GM18505 (cell line): ENCODE data around the gene ALDH3A1.

ENCODE experiments used
- ATAC-seq: cut with Tn5 transposase; IDR thresholded peaks from one replicate; pipeline ENCODE4 v1.9.1; 2021; ENCODE audit not compliant: unreplicated experiment
- POLR2A ChIP-seq: IDR thresholded peaks from 4 replicates; pipeline ENCODE4 v1.6.1; 2011; ENCODE audit warnings: borderline replicate concordance; ENCODE audit not compliant: insufficient read depth, insufficient read length; ENCODE audit errors: extremely low read depth

The ALDH3A1 gene

DNA sequence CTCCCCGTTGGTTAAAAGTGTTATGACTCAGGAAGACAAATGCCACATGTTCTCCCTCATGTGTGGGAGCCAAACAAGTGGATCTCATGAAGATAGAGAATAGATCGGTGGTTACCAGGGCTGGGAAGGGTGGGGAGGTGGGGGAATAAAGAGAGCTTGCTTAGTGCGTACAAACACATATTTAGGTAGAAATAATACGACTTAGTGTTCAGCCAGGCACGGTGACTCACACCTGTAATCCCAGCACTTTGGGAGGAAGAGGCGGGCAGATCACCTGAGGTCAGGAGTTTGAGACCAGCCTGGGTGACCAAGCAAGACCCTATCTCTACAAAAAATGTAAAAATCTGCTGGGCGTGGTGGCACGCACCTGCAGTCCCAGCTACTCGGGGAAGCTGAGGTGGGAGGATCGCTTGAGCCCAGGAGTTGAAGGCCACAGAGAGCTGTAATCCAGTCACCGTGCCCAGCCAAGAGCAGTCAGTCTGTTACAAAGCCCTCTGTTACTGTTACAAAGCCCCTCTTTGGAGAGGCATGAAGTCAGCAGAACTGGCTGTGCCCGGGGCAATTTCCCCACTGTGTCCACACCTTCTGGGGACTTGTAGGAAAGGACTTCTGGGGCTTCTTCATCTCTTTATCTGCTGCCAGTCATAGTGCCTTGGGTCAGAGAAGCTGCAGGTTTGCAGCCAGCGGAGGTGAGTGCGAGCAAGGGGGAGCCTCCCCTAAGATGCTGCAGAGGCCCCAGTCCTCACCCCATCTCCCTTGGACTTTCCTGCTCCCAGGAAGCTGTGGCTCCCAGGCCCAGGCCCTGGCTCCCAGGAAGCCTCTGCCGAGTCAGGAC lies 4.3 kb upstream of the ALDH3A1 start:
- no peak for ATAC-seq
- TF ChIP-seq POLR2A: no peak

DNA sequence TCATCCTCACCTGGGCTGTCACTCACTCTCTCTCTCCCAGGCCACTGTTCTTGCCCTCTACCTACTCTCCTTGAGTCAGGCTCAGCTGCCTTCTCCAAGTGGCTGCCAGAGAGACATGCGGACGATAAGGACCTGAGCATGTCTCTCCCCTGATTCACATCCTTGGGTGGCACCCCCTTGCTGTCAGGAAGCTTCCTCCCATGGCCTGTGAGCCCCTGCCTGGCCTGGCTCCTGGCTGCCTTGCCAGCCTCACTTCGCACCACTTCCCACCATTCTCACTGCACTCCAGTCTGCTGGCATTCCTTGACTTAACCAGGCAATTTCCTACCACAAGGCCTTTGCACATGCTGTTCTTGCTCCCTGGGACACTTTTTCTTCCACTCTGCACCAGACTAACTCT lies 2.7 kb upstream of the ALDH3A1 start:
- TF ChIP-seq POLR2A: no peak
- no peak for ATAC-seq

DNA sequence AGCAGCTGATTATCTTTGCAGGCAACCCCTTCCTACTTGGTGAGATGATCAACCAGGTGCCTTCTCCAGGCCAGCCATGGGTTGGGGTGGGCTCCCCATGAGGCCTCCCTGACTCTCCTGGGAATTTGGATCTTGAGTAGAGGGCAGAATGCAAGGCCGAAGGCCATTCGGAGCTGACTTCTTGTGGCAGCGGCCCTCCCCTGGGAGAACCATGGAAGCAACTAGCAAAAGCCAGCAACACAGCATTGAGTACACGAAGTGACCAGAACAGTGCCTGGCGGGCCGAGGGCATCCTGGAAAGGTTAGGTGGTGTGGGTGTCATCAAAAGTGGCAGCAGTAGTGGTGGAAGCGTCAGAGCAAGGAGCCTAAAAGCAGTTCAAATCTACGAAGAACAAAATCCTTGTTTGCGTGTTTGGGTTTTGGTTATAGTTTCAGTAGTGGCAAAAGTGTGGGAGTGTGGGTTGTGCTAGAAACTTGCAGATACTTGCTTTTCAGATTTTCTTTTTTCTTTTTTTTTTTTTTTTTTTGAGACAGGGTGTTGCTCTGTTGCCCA lies 2.0 kb upstream of the ALDH3A1 start:
- no peak for ATAC-seq
- no peak for TF ChIP-seq POLR2A

DNA sequence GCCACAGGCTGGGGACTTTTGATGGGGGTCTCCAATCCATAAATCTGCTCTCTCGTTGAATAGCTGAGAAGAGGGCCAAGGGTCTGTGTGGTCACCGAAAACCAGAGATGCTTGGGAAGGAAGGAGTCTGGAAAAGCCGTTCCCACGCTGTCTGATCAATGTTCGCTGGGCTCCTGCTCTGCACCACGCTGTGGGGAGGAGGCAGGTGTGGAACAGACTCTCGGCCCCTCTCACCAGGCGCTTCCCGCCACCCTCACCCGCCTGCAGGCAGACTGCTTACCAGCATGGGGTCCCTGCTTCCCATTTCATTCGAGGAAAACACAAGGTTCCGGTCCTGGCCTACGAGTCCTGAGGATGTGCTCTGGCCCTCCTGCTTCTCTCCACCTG lies 702 bp upstream of the ALDH3A1 start:
- no peak for TF ChIP-seq POLR2A
- no peak for ATAC-seq

DNA sequence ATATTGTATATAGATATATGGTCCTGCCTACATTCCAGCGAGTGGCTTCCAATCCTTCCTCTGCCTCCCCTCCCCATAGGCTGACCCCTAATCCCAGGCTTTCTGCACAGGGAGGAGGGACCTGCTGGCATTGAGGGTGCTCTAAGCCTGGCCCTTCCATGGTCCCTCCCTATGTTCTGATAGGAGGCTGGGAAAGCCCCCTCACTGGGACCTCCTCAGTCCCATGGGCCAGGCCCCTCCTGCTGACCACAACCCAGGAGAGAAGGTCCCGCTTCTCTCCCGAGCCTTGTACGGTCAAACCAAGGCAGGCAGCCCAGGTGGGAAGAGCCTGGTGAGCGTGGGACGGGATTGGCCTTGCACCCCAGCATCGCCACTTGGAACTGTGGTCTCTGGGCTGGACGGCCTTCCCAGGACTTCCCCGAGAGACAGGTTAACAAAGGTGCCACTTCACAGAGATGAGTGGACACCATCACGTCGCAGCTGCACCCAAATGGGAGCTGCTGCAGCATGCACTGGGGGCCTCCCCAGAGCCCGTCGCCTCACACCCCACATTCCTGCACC lies 859 bp downstream of the ALDH3A1 start:
- no peak for TF ChIP-seq POLR2A
- no peak for ATAC-seq

DNA sequence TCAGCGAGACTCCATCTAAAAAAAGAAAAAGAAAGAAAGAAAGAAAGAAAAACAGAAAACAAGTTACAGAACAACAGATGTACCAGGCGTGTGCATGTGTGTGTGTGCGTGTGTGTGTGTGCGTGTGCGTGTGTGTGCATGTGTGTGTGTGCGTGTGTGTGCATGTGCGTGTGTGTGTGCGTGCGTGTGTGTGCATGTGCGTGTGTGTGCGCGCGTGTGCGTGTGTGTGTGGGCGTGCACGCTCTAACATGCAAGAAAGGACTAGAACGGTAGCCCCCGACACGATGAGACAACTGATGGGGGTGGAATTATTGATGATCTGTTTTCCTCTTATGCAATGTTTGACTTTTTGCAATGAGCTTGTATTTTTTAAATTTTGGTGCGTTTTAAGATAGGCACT lies 1.6 kb downstream of the ALDH3A1 start:
- TF ChIP-seq POLR2A: no peak
- no peak for ATAC-seq

DNA sequence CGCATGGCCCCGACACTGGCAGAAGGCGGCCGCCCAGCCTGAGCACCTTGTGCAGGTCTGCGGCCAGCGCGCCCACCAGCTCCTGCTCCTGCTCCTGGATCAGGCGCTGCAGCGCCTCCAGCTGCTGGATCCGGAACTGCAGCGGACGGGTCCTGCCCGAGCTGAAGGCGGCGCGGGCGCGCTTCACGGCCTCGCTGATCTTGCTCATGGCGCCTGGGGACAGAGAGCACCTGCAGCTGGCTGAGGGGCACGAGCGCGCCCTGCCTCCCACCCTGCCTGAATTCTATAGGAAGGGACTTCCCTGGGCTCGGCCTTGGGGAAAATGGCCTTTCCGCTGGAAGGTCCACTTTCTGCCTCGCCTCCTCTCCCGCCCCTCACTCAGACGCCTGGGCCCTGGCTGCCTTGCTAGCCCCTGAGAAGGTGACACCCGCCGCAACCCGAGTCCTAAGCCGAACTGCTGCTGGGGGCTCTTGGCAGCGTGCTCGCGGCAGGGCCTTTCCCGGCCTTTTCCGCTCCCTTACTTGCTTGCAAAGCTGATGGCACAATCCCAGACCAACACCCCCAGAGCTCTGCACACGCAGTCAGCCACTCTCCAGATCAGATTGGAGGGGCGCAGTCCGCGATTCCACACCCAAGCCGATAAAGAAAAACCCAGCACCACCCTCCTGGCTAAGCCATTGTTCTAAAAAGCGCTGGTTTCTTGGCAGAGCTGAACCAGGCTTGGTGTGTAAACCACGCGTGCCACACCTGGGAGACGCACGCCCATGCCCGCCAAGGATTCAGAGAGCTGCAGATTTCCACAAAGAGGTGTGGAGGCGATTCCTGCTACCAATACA lies 3.0 kb downstream of the ALDH3A1 start:
- no peak for ATAC-seq
- TF ChIP-seq POLR2A: no peak

DNA sequence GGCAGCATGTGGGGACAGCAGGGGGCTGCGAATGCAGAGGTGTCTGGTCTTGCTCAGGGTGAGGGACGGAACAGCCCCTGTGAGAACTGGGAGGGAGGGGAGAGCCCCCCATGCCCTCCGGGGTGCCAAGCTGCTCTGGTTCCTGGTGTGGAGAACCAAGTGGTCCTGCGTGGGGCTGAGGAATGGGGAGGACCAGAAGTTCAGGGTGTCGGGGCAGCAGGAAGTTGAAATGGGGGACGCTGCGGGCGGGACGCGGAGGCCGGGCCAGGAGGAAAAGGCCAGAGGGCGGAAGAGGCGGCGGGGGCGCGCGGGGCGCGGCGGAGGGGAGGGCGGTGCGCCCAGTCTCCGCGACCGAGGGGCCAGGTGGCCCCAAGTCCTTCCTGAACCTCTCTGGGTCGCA lies 3.6 kb downstream of the ALDH3A1 start:
- no peak for TF ChIP-seq POLR2A
- ATAC-seq: no peak

DNA sequence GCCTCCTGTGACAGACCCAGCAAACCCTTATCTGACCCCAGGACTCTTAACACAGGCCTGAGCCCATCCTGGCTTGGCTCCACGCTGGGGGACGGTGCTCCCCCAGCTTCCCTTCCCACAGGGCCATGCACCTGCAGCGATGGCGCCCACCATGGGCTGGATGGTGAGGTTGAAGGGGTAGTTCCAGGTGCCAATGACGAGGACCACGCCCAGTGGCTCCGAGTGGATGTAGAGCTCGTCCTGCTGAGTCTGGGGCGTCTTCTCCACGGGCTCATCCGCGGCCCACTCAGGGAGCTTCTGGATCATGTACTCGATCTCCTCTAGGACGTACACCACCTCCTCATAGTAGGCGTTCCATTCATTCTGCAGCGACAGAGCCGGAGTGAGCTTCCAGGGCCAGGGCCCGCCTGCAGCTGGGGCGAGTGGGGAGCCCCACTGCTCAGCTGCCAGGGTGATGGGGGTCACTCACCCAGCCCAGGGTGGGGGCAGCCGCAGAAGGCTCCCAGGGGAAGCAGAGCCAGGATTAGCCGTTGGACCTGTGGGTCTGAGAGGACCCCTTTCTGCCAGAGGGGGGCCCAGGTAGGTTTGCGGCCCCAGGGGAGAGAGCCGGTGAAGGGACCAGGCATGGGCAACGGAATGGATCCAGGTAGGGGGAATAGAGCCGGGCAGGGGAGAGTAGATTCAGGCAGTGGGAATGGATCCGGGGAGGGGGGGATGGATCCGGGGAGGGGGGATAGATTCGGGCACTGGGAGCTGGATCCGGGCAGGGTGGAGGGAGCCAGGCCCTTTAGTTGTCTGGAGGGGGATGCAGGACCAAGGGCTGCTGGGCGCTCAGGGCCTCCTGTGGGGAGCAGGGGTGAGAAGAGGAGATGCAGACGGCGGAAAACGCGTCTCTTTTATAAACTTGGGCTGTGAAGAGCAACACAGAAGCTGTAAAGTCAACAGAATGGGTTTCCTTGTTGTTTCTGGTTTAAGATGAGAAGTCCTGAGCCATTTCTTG lies 4.7 kb downstream of the ALDH3A1 start:
- ATAC-seq: no peak
- no peak for TF ChIP-seq POLR2A

DNA sequence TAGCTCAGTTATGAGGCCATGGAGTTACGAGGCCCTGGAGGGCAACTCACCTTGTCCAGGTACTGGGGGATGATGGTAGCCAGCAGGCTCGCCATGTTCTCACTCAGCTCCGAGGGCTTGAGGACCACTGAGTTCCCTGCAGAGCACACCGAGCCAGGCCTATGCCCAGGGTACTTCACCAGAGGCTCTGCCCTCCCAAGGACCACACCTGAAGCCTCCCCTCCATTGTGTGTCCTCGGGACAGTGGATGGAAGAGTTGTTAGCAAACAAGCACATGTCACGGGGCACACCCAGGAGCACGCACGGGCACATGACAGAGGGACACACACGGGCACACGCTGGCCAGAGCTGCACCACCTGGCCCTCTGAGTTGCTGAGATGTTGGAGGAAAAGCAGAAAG lies 5.6 kb downstream of the ALDH3A1 start:
- no peak for ATAC-seq
- no peak for TF ChIP-seq POLR2A

DNA sequence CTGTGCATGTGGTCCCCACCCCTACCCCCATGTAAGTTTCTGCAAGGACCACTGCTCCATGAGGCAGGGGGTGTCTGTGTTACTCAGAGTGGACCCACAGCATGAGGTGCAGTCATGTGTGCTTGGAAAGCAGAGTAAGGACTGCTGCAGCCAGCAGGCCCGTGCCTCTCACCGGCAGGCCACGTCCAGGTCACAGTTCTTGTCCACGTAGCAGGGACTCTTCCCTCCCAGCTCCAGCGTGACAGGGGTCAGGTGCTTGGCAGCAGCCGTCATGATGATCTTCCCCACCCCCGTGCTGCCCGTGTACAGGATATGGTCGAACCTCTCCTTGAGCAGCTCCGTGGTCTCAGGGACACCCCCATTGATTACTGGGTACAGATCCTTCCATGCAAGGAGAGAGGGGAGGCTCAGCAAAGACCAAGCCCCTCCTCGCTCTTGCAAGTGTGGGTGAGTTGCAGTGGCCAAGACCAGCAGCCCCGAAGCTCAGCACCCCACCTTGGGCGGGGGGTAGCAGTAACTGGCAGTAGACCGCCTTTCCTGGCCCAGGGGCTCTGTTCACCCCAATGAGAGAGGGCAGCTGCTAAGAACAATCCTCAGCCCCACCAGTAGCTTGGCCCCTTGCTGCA lies 6.2 kb downstream of the ALDH3A1 start:
- TF ChIP-seq POLR2A: no peak
- no peak for ATAC-seq

DNA sequence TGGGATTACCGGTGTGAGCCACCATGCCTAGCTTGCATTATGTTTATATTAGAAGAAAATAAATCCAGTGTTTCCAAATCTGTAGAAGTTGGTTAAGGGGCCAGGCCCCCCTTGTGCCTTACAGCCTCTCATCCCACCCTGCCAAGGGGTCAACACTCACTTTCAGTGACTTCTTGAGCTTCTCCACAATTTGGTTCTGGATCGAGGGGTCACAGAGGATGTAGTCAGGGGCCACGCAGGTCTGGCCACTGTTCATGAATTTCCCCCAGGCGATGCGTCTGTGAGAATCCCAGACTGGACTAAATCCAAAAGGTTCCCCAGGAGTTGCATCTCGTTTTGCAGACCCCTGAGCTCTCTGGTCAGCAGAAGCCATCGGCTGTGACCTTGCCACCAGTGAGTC lies 7.2 kb downstream of the ALDH3A1 start:
- no peak for ATAC-seq
- no peak for TF ChIP-seq POLR2A
